ENCODE results near the gene IL18RAP. TPM values are rescaled to one million over a fixed set of nuclear protein-coding genes. Genes with fewer than 3 reads are reported as not detected.

Gene IL18RAP
- total and polyA plus RNA-seq, 2 experiments from 2014 or later, result not detected

- TF ChIP-seq REST (IDR thresholded peaks at IDR 0.05; ENCODE audit: unreplicated experiment) (no peak), ZNF331 (CRISPR knock-in tag; IDR thresholded peaks at IDR 0.05; ENCODE audit: low read depth) (no peak), NANOG (IDR thresholded peaks at IDR 0.05; ENCODE audit: borderline replicate concordance) (no peak), JUNB (IDR thresholded peaks at IDR 0.05; ENCODE audit: unreplicated experiment) (no peak)
Observed at GRCh38 chr2:102492006-102492405, 69.0 kb downstream of the IL18RAP start (continued).

- no peak overlapping the region for H3K4me3 Mint-ChIP-seq
- Histone ChIP-seq H4K20me1 (replicated peaks; ENCODE audit: insufficient read depth) (no peaks in the 10 kb centered on the region), H3K9me2 (ENCODE audit: insufficient read depth) (peaks cover 26% of the 10 kb centered on the region; the same call in 1 of the 2 replicates), H3K4me1 (ENCODE audit: insufficient read depth) (no peaks in the 10 kb centered on the region; the same call in 1 of the 2 replicates), H3K27me3 (ENCODE audit: insufficient read depth) (no peaks in the 10 kb centered on the region), H3K4me2 (no peak overlapping the region), H2AFZ (no peak overlapping the region), H3F3A (replicated peaks; ENCODE audit: low read depth) (no peaks in the 10 kb centered on the region), H3K36me3 (ENCODE audit: insufficient read depth) (no peaks in the 10 kb centered on the region), H3K27ac (ENCODE audit: low read depth) (no peak overlapping the region), H3K4me3 (no peak overlapping the region), H3K79me2 (replicated peaks; ENCODE audit: insufficient read depth) (no peaks in the 10 kb centered on the region)
- peaks cover 2% of the 10 kb centered on the region; the same call in 2 of the 3 replicates for H3K36me3 Mint-ChIP-seq (ENCODE audit: low read depth)
- ATAC-seq (no peak), DNase-seq (ENCODE audit: low spot score) (no peak)
- peaks cover 17% of the 10 kb centered on the region; the same call in 2 of the 3 replicates for H3K9me3 Mint-ChIP-seq
- peaks cover 2% of the 10 kb centered on the region for H3K27me3 Mint-ChIP-seq (ENCODE audit: insufficient read depth, low read depth, poor library complexity)
- H3K27ac Mint-ChIP-seq, result no peak overlapping the region
- H3K4me1 Mint-ChIP-seq, result peaks cover 5% of the 10 kb centered on the region
- TF ChIP-seq CTCF (conservative IDR thresholded peaks at IDR 0.05; ENCODE audit: low read depth in 2 of 2), result no peak
- TF ChIP-seq EZH2 (IDR thresholded peaks at IDR 0.05; ENCODE audit: low read depth, unreplicated experiment), result no peak
- TF ChIP-seq CREB1 (CRISPR knock-in tag; IDR thresholded peaks at IDR 0.05; ENCODE audit: low read depth), result no peak
- TF ChIP-seq JUNB (IDR thresholded peaks at IDR 0.05; ENCODE audit: unreplicated experiment), result no peak
- TF ChIP-seq EZH2phosphoT487 (IDR thresholded peaks at IDR 0.05; ENCODE audit: unreplicated experiment), result no peak
- no peak for TF ChIP-seq POLR2AphosphoS5 (IDR thresholded peaks at IDR 0.05; ENCODE audit: low read depth)
- TF ChIP-seq ZNF114 (CRISPR knock-in tag; IDR thresholded peaks at IDR 0.05), result no peak
- TF ChIP-seq ETS1 (IDR thresholded peaks at IDR 0.05), result no peak
- no peak for TF ChIP-seq NANOG (IDR thresholded peaks at IDR 0.05; ENCODE audit: borderline replicate concordance)
- TF ChIP-seq ZNF331 (CRISPR knock-in tag; IDR thresholded peaks at IDR 0.05; ENCODE audit: low read depth), result no peak
- no peak for TF ChIP-seq ZNF462 (CRISPR knock-in tag; IDR thresholded peaks at IDR 0.05)
Observed at GRCh38 chr2:102494570-102494969, 71.6 kb downstream of the IL18RAP start.

All from GM23338 (cell line).